ENCODE data around the gene CCL22.

DNA sequence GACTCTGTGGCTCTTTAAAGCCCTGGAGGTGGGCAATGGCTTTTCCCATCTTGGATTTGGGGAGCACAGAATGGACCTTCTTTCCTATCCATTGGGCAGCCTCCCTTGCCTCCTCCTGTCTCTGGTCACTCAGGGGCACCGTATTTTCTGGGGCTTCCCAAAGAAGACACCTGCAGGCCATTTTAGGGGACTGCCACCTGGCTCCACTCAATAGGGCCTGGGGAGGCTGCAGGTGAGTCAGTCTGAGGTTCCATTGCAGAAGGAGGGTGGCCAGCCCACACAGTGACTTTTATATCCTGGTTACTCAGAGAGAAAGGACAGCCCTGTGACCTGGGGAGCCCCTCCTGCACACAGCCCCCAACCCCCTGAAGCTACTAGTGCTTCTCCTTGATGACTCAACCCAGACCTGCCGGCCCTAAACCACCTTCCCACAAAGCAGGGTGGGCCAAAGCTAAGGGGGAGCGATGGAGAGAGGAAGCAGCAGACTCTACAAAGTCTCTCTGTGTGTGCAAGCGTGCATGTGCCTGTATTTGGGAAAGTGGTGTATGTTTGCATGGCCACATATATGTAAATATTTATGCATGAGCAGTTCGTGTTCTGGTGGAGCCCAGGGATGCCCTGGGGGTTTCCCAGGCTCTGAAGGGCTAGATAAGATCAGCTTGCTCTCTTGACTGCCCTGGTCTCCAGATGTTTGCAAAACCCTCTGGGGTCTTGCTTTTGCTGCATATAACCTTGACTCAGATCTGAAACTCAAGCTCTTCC is 18.7 kb downstream of the CCL22 start:
- TF ChIP-seq, protein P1, sequence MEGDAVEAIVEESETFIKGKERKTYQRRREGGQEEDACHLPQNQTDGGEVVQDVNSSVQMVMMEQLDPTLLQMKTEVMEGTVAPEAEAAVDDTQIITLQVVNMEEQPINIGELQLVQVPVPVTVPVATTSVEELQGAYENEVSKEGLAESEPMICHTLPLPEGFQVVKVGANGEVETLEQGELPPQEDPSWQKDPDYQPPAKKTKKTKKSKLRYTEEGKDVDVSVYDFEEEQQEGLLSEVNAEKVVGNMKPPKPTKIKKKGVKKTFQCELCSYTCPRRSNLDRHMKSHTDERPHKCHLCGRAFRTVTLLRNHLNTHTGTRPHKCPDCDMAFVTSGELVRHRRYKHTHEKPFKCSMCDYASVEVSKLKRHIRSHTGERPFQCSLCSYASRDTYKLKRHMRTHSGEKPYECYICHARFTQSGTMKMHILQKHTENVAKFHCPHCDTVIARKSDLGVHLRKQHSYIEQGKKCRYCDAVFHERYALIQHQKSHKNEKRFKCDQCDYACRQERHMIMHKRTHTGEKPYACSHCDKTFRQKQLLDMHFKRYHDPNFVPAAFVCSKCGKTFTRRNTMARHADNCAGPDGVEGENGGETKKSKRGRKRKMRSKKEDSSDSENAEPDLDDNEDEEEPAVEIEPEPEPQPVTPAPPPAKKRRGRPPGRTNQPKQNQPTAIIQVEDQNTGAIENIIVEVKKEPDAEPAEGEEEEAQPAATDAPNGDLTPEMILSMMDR (conservative IDR thresholded peaks at IDR 0.05): no peak
- no peak for TF ChIP-seq ZFX (IDR thresholded peaks at IDR 0.05)

Measured in C4-2B (cell line).